ENCODE measurements around the gene ILKAP.

DNA sequence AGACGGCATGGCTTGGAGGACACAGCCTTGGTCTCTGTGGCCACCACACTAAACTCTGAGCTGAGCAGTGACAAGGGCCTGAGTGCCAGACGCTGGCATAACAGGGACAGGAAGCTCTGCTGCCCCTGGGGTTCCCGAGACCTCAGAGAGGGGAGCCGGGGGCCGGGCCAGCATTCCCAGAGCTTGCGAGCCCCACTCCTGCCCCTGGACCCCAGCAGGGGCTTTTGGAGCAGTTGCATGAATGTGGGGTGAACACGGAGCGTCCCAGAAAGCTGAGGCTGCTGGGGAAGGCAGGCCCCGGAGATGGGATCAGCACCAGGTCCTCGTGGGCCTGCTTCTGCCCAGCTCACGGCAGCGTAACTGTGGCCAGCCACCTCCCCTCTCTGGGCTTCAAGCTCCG lies 52.3 kb downstream of the ILKAP start:
- TF ChIP-seq CTCF (IDR thresholded peaks at IDR 0.05; ENCODE audit: insufficient read depth, low read length, poor library complexity, severe bottlenecking) (no peak), EZH2phosphoT487 (conservative IDR thresholded peaks at IDR 0.05; ENCODE audit: low read length) (no peak)

Data from SU-DHL-6 (cell line).